Neural cell (in vitro differentiated cells): ENCODE results near the gene CNST. TPM values are rescaled to one million over a fixed set of nuclear protein-coding genes. Genes with fewer than 3 reads are reported as not detected.

Source experiments
- H2AFZ ChIP-seq: fragments of 200-600, 300-800 bp; sonication (generic), shearing (Covaris generic); 2 replicates; pipeline ENCODE4 v1.6.0; 2014; ENCODE audit warnings: low read depth, mild to moderate bottlenecking, antibody characterized with exemption, low read length, moderate library complexity
- H3F3A ChIP-seq: fragments of 200-600 bp; shearing (Covaris generic); 2 replicates; pipeline ENCODE4 v1.6.1; 2016; ENCODE audit warnings: mild to moderate bottlenecking, moderate library complexity, mixed read lengths, antibody characterized with exemption, low read length; ENCODE audit not compliant: insufficient read depth, poor library complexity, severe bottlenecking
- H3K27ac ChIP-seq: fragments of 200-600, 300-800 bp; sonication (generic), shearing (Covaris generic); 2 replicates; pipeline ENCODE4 v1.5.1; 2014; ENCODE audit warnings: mild to moderate bottlenecking, low read length, moderate library complexity
- H3K27me3 ChIP-seq: fragments of 300-800, 200-600 bp; sonication (generic), shearing (Covaris generic); 2 replicates; pipeline ENCODE4 v1.6.0; 2014; ENCODE audit warnings: mild to moderate bottlenecking, low read depth, low read length, moderate library complexity; ENCODE audit not compliant: insufficient read depth
- H3K36me3 ChIP-seq: fragments of 300-800, 200-600 bp; sonication (generic), shearing (Covaris generic); 2 replicates; pipeline ENCODE4 v1.5.1; 2014; ENCODE audit warnings: mild to moderate bottlenecking, antibody characterized with exemption, low read length, moderate library complexity; ENCODE audit not compliant: insufficient read depth
- H3K4me2 ChIP-seq: fragments of 300-800, 200-600 bp; sonication (generic), shearing (Covaris generic); 2 replicates; pipeline ENCODE4 v1.6.0; 2014; ENCODE audit warnings: mild to moderate bottlenecking, low read length
- H3K4me3 ChIP-seq: fragments of 300-800, 200-600 bp; sonication (generic), shearing (Covaris generic); 2 replicates; pipeline ENCODE4 v1.5.1; 2014; ENCODE audit warnings: mild to moderate bottlenecking, low read length, moderate library complexity
- H3K79me2 ChIP-seq: fragments of 200-600 bp; shearing (Covaris generic); replicated peaks from 2 replicates; pipeline ENCODE4 v1.6.0; 2014; ENCODE audit warnings: mild to moderate bottlenecking, low read length, moderate library complexity; ENCODE audit not compliant: insufficient read depth
- H3K9ac ChIP-seq: fragments of 300-800, 200-600 bp; sonication (generic), shearing (Covaris generic); 2 replicates; pipeline ENCODE4 v1.6.1; 2016; ENCODE audit warnings: mild to moderate bottlenecking, low read length, mixed read lengths
- H3K9me2 ChIP-seq: fragments of 200-600 bp; shearing (Covaris generic); 2 replicates; pipeline ENCODE4 v1.6.1; 2016; ENCODE audit warnings: mild to moderate bottlenecking, low read length, mixed read lengths; ENCODE audit not compliant: insufficient read depth
- H3K9me3 ChIP-seq: fragments of 200-600, 300-800 bp; sonication (generic), shearing (Covaris generic); 2 replicates; pipeline ENCODE4 v1.6.1; 2016; ENCODE audit warnings: mild to moderate bottlenecking, mixed run types, low read length, moderate library complexity, mixed read lengths
- H4K20me1 ChIP-seq: fragments of 200-600 bp; shearing (Covaris generic); 2 replicates; pipeline ENCODE4 v1.6.1; 2016; ENCODE audit warnings: mild to moderate bottlenecking, mixed run types; ENCODE audit not compliant: insufficient read depth
- EP300 ChIP-seq: fragments of 450-650 bp; conservative IDR thresholded peaks from 2 replicates; pipeline ENCODE4 v1.6.1; 2014; ENCODE audit warnings: antibody characterized with exemption, mild to moderate bottlenecking, moderate library complexity; ENCODE audit not compliant: poor library complexity, severe bottlenecking
- EZH2 ChIP-seq: fragments of 200-600, 300-800 bp; shearing (Covaris generic), sonication (generic); IDR thresholded peaks from 2 replicates; pipeline ENCODE4 v1.6.1; 2014; ENCODE audit warnings: antibody characterized with exemption, low read length, borderline replicate concordance, mild to moderate bottlenecking; ENCODE audit not compliant: insufficient read depth, poor library complexity, severe bottlenecking
- MXI1 ChIP-seq: fragments of 450-650 bp; conservative IDR thresholded peaks from 2 replicates; pipeline ENCODE4 v1.6.1; 2014; ENCODE audit warnings: antibody characterized with exemption, mild to moderate bottlenecking; ENCODE audit not compliant: poor library complexity, severe bottlenecking
- POLR2AphosphoS5 ChIP-seq: IDR thresholded peaks from 2 replicates; pipeline ENCODE4 v1.6.1; 2012
- RAD21 ChIP-seq: fragments of 450-650 bp; conservative IDR thresholded peaks from 2 replicates; pipeline ENCODE4 v1.6.1; 2014; ENCODE audit warnings: antibody characterized with exemption, mild to moderate bottlenecking, moderate library complexity
- SMC3 ChIP-seq: fragments of 450-650 bp; conservative IDR thresholded peaks from 2 replicates; pipeline ENCODE4 v1.6.1; 2014; ENCODE audit warnings: antibody characterized with exemption, mild to moderate bottlenecking, moderate library complexity; ENCODE audit not compliant: poor library complexity
- TAF1 ChIP-seq: IDR thresholded peaks from 2 replicates; pipeline ENCODE4 v1.6.1; 2012; ENCODE audit warnings: low read depth
- polyA plus RNA-seq: library from polyadenylated mRNA; depleted of rRNA; stranded (reverse); fragments of >200 nt; gene quantifications from 2 replicates; pipeline ENCODE4 v1.2.3, GENCODE V29; 2014
- TF ChIP-seq, protein P1 (sequence below): fragments of 450-650 bp; IDR thresholded peaks from 2 replicates; pipeline ENCODE4 v1.5.1; 2014; ENCODE audit warnings: antibody characterized with exemption, mild to moderate bottlenecking, moderate library complexity; ENCODE audit not compliant: poor library complexity, severe bottlenecking
- TF ChIP-seq, protein P2 (sequence below): IDR thresholded peaks from 2 replicates; pipeline ENCODE4 v1.6.1; 2012; ENCODE audit warnings: borderline replicate concordance

Gene CNST
- polyA plus RNA-seq, 1 donor from 2014 or later = 26.3 TPM

DNA sequence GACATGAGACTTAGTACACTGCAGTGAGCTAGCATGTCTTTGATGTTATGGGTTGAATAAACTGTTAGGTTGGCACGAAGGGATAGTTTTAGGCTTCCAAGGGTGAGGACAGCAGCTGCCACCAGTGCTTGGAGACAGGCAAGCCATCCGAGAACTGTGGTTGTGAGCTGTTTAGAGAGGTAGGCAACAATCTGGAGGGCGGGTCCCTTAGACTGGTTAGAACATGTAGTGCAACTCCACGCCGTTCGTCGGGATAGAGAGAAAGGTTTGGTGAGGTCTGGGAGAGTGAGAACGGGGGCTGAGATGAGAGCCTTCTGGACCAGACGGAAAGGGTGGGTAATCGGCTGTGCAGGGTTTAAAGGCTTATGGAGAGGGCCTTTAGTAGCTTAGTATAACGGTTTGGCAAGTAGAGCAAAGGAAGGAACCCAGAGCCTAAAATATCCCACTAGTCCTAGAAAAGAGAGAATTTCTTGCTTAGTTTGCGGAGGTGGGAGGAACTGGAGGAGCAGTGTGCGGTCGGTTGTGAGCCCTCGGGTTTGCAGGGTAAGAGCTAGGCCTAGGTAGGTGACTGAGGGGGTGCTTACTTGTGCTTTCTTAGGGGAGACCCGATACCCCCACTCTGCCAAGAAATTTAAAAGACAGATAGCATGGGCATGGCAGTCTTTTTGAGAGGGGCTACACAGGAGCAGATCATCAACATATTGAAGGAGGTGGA lies 72.8 kb downstream of the CNST start:
- no peaks in the 10 kb centered on the region for H3K27me3 ChIP-seq
- no peaks in the 10 kb centered on the region for H3K9me3 ChIP-seq
- H3K4me2 ChIP-seq = no peak overlapping the region
- no peak overlapping the region for H3K4me3 ChIP-seq
- peaks cover 6% of the 10 kb centered on the region for H3K36me3 ChIP-seq
- no peaks in the 10 kb centered on the region for H4K20me1 ChIP-seq
- TF ChIP-seq TAF1 = no peak
- no peak for TF ChIP-seq MXI1
- TF ChIP-seq, protein P1, sequence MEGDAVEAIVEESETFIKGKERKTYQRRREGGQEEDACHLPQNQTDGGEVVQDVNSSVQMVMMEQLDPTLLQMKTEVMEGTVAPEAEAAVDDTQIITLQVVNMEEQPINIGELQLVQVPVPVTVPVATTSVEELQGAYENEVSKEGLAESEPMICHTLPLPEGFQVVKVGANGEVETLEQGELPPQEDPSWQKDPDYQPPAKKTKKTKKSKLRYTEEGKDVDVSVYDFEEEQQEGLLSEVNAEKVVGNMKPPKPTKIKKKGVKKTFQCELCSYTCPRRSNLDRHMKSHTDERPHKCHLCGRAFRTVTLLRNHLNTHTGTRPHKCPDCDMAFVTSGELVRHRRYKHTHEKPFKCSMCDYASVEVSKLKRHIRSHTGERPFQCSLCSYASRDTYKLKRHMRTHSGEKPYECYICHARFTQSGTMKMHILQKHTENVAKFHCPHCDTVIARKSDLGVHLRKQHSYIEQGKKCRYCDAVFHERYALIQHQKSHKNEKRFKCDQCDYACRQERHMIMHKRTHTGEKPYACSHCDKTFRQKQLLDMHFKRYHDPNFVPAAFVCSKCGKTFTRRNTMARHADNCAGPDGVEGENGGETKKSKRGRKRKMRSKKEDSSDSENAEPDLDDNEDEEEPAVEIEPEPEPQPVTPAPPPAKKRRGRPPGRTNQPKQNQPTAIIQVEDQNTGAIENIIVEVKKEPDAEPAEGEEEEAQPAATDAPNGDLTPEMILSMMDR = no peak
- TF ChIP-seq EP300 = no peak
- TF ChIP-seq, protein P2, sequence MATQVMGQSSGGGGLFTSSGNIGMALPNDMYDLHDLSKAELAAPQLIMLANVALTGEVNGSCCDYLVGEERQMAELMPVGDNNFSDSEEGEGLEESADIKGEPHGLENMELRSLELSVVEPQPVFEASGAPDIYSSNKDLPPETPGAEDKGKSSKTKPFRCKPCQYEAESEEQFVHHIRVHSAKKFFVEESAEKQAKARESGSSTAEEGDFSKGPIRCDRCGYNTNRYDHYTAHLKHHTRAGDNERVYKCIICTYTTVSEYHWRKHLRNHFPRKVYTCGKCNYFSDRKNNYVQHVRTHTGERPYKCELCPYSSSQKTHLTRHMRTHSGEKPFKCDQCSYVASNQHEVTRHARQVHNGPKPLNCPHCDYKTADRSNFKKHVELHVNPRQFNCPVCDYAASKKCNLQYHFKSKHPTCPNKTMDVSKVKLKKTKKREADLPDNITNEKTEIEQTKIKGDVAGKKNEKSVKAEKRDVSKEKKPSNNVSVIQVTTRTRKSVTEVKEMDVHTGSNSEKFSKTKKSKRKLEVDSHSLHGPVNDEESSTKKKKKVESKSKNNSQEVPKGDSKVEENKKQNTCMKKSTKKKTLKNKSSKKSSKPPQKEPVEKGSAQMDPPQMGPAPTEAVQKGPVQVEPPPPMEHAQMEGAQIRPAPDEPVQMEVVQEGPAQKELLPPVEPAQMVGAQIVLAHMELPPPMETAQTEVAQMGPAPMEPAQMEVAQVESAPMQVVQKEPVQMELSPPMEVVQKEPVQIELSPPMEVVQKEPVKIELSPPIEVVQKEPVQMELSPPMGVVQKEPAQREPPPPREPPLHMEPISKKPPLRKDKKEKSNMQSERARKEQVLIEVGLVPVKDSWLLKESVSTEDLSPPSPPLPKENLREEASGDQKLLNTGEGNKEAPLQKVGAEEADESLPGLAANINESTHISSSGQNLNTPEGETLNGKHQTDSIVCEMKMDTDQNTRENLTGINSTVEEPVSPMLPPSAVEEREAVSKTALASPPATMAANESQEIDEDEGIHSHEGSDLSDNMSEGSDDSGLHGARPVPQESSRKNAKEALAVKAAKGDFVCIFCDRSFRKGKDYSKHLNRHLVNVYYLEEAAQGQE = no peak
- TF ChIP-seq POLR2AphosphoS5 = no peak
- TF ChIP-seq SMC3 = no peak
- TF ChIP-seq RAD21 = no peak
- no peak for TF ChIP-seq EZH2
- H2AFZ ChIP-seq = no peak overlapping the region
- no peaks in the 10 kb centered on the region for H3F3A ChIP-seq
- no peak overlapping the region for H3K27ac ChIP-seq
- no peaks in the 10 kb centered on the region for H3K79me2 ChIP-seq
- H3K9me2 ChIP-seq = no peaks in the 10 kb centered on the region
- H3K9ac ChIP-seq = no peak overlapping the region

DNA sequence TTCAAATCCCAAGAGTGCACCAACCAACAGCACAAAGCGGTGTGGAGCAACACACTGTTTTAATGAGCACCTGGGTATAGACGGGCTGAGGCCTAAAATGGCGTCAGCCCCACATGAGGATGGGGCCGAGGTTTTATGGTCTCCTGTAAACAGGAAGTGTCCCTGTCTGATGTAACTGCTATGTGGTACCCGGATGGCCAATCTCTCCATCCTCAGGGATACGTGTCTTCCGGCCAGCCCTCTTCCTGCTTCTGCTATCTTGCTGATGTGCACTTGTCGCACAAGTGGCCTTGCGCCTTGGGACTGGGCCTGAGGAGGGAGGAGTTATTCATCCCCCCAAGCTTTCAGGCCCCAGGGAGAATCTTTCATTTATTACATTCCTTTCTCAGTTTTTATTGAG lies 73.5 kb downstream of the CNST start:
- Histone ChIP-seq H2AFZ (no peak overlapping the region), H3K4me2 (no peak overlapping the region), H3K9me2 (no peaks in the 10 kb centered on the region), H3K27ac (no peak overlapping the region), H3K27me3 (no peaks in the 10 kb centered on the region), H3K9me3 (no peaks in the 10 kb centered on the region), H3F3A (no peaks in the 10 kb centered on the region), H3K9ac (no peak overlapping the region), H3K79me2 (no peaks in the 10 kb centered on the region), H3K36me3 (peaks cover 6% of the 10 kb centered on the region), H4K20me1 (no peaks in the 10 kb centered on the region), H3K4me3 (no peak overlapping the region)
- no peak for TF ChIP-seq EP300
- no peak for TF ChIP-seq POLR2AphosphoS5
- TF ChIP-seq RAD21 = no peak
- no peak for TF ChIP-seq SMC3
- no peak for TF ChIP-seq EZH2
- TF ChIP-seq MXI1 = no peak
- TF ChIP-seq, protein P1 = no peak
- TF ChIP-seq TAF1 = no peak
- TF ChIP-seq, protein P2 = no peak
